UCSD-AML1 (cell line): ENCODE data around the gene FLYWCH1.
A peak's percentile ranks its signal among the peaks of the same experiment; 100 is the strongest.

Experiments
- DNase-seq: peaks from one replicate; lab custom pipeline; 2025; ENCODE audit not compliant: unreplicated experiment; lab: John Stamatoyannopoulos, UW

The FLYWCH1 gene

DNA sequence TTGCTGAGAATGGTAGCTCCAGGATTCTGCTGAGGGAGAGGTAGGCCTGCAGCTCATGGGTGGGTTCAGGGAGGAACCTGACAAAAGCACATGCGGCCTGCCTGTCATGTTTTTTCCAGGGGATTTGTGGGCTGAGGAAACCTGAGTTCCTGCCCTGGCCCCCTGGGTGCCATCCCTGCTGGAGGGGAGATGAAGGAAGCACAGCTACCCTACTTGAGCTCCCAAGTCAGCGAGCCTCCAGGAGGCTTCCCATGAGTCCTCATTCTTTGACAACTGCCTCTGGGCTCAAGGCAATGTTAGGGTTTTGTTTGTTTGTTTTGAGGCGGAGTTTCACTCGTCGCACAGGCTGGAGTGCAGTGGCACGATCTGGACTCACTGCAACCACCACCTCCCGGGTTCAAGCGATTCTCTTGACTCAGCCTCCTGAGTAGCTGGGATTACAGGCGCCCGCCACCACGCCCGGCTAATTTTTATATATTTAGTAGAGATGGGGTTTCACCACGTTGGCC is 12.1 kb upstream of the FLYWCH1 start:
- no peak for DNase-seq

DNA sequence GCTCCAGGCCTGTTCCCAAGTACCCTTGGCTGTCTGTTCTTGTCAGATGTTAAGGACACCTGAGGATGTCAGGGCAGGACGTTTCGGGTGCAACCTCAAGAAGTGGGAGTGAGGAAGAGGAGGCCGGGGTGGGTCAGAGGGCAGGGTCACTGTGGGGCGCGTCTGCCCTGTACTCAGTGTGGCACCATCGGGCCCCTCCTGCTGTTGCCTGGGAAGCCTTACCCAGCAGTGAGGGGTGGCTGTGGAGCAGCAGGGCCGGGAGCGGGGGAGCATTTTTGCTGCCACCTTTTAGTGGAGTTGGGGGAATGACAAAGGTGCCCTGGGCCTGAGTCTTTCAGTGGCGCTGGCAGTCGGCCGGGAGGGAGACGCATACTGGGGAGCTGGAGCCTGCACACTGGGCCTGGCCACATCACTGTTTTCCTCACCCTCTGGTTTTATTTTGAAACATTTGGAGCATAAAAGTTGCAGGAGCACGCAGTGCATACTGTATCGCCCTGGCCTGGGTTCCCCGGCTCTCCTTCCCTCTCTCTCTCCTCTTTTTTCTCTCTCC is 11.1 kb upstream of the FLYWCH1 start:
- no peak for DNase-seq

GRCh38 chr16:2902337-2903130 is 9.2 kb upstream of the FLYWCH1 start:
- no peak for DNase-seq

DNA sequence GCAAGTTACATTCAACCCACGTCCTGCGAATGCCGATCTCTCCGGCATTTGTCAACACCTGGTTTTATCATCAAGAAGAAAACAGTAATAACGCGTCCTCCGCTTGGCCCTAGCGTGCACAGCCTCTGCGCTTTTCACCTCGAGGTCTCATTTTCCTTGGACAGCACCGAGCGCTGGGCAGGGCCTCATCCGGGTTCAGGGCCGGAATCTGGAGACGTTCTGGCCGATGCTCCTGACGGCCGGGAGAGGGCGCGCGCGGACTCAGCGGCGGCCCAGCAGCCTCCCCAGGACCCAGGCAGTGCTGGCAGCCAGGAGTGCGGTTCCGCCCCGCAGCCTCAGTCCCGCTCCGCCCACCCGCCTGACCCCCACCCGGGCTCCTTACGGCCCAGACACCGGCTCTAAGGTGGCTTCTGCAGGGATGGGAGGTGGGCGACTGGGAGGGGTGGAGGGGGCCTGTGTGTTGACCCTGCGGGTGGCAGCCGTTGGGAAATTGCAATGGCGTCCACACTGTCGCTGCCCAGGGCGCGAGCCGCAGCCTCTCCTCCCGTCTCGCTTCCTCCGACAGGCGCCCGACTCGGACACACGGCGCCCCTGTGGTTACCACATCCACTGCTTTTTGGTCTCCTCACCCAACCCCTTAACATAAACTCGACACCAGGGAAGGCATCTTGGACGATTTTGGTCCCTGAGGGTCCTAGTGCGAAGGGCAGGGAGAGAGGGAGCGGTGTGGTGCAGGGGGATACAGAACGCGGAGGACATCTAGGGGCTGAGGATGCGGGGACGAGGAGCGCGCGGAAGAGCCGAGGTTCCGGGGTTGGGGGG is 7.4 kb upstream of the FLYWCH1 start:
- DNase-seq = peak; percentile 87

GRCh38 chr16:2904922-2905240 is 6.8 kb upstream of the FLYWCH1 start:
- no peak for DNase-seq

- DNase-seq = peak; percentile 100
Measured at GRCh38 chr16:2905241-2905987, 6.3 kb upstream of the FLYWCH1 start.

GRCh38 chr16:2905988-2906387 is 5.7 kb upstream of the FLYWCH1 start:
- DNase-seq = no peak

GRCh38 chr16:2907084-2907753 is 4.5 kb upstream of the FLYWCH1 start:
- DNase-seq = peak; percentile 45

DNA sequence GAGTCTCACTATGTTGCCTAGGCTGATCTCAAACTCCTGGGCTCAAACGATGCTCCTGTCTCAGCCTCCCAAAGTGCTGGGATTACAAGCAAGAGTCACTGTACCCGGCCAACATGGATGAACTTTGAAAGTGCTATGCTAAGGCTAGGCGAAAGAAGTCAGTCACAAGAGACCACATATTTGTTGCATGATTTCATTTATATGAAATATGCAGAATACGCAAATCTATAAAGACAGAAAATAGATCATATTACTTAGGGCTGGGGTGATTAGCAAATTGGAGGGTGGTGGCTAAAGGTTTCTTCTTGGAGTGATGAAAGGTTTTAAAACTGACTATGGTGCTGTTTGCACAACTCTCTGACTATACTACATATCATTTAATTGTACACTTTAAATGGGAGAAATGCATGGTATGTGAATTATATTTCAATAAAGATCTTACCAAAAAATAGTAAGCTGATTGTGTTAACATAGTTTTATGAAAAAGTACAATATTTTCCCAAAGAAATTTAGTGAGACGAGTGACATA is 1.2 kb upstream of the FLYWCH1 start:
- no peak for DNase-seq

DNA sequence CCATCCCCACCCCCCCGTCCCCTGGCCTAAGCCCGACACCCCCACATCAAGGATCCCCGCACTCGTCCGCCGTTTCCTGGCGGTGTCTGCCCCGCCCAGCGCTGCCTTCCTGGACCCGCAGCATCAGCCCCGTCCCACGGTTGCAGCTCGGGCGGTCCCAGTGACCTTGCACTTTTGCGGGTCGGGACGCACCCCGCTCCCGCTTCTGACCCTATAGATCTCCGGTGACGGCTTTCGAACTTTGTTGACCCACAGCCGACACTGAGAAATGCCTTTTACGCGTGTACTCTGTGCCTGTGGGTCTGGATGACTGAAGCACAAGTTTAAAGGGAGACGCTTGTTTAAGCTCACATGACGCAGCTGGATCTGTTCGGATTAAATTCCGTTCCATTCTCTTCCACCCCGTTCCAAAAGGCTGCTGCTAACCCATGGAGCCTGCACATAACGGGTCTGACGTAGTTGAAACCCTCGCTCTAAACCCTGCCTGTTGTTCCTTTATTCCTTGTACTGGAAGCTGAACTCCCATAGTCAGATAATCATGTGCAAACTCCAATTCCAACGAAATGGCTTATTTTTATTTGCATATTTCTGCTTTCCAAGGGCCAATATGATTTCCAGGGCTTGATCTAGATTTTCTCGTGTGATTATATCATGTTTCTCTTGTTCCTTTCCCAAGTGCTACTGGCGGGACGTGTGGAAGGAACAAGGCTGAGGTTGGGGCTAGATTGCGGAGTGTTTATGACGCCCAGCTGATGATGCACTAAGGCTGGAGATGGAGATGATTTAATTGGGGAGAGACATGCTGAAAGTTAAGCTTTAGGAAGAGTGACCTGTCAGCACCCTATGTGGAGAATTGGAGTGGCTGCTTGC is 834 bp downstream of the FLYWCH1 start:
- peak; percentile 47 for DNase-seq

GRCh38 chr16:2913603-2914002 is 1.9 kb downstream of the FLYWCH1 start:
- DNase-seq = no peak

DNA sequence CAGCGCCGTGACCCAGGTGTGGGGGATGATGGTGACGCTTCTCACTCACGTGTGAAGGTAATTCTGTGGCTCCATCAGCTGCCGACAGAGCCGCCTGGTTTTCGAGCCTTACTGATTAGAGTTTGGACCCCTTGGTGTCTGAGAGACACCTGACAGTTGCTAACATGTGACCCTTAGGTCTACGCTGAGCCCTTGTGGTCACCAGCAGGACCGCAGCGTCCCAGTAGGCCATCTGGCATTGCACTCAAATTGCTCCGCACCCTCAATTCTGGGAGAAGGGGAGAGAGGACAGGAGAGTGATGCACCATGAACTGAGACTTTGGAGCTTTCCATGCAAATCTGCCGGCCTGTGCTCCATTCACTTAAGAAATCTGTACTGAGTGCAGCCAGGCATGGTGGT is 2.5 kb downstream of the FLYWCH1 start:
- DNase-seq = no peak

DNA sequence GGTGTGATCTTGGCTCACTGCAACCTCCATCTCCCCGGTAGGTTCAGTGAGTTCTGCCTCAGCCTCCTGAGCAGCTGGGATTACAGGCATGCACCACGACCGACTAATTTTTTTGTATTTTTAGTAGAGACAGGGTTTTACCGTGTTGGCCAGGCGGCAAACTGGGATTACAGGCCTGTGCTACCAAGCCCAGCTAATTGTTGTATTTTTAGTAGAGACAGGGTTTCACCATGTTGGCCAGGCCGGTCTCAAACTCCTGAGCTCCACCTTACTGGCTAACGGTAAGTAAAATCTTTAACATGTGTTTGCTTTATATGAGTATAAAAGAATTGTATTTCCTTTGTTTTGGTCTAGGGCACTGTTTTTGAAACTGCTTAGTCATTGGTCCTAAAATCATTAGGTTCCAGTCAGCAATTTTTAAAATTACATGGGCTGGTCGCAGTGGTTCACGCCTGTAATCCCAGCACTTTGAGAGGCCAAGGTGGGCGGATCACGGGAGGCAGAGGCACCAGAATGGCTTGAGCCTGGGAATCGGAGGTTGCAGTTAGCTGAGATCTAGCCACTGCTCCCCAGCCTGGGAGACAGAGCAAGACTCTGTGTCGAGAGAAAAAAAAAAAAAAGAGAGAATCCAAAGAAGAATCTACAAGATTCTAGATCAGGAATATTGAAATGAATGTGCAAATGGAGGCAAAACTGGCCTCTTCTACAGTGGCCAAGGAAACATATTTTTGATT is 3.6 kb downstream of the FLYWCH1 start:
- no peak for DNase-seq

DNA sequence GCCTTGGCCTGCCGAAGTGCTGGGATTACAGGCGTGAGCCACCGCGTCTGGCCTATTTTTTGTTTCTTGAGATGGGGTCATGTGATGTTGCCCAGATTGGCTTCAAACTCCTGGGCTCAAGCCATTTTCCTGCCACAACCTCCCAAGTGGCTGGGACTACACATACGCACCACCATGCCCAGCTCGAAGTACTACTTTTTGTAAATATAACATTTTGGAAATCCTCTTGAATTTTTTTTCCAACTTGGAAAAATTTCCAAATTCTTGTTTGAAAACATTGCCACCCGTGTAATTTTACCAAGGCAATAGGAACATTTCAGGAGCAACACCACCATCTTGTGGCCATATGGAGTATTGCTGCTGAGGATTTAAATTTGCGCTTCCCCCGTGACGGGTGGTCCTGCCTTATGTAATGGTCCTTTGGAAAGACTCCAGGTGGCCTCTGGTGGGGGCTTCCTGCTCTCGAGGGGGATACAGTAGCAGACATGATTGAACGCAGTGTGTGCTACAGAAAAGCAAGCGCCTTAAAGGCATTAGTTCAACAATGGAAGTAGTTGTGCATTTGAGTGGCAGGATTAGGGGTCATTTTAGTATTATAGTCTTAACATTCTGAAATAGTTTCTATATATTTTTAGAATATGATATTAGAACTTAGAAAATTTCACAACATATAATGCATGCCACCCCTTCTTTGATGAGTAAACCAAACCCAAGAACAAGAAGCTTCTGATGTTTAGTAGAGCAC is 8.0 kb downstream of the FLYWCH1 start:
- DNase-seq = peak; percentile 25

DNA sequence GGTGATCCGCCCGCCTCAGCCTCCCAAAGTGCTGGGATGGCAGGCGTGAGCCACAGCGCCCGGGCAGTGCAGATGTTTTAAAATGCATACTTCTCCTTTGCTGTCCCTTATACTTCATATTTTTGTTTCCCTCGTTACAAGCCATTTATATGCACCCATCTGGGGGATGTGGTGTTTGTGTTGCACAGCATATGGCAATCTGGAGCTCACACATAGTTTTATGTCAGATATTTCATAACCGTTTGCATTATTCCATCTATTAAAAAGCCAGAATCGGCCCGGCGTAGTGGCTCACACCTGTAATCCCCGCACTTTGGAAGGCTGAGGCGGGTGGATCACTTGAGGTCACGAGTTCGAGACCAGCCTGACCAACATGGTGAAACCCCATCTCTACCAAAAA is 11.8 kb downstream of the FLYWCH1 start:
- no peak for DNase-seq

- DNase-seq = no peak
Measured at GRCh38 chr16:2924901-2925755, 13.4 kb downstream of the FLYWCH1 start.

DNA sequence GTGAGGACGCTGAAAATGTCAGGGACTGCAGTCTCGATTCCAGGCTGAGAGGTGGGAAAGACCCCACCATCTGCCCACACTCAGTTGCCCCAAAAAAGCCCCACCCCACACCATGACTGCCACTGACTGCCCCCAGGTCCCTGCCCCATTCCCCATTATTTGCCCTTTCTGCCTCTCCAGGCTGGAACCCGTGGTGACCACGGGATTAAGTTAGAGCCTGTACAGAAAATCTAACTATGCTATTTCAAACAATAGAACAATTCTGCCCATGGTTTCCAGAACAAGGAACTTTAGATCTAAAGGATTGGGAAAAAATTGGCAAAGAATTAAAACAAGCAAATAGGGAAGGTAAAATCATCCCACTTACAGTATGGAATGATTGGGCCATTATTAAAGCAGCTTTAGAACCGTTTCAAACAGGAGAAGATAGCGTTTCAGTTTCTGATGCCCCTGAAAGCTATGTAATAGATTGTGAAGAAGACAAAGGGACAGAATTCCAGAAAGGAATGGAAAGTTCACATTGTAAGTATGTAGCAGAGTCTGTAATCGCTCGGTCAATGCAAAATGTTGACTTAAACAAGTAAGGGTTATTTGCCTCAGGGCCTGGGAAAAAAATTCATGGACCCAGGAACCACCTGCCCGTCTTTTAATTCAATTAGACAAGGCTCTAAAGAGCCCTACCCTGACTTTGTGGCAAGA is 14.4 kb downstream of the FLYWCH1 start:
- no peak for DNase-seq
